ENCODE results near the gene GPC6. TPM values are rescaled to one million over a fixed set of nuclear protein-coding genes. Genes with fewer than 3 reads are reported as not detected.

The GPC6 gene
- total and polyA plus RNA-seq, 2 donors (not counting 3 experiments of a cell fraction or from before 2014, with no cell fraction given): 0.01 TPM; not detected in 1

GRCh38 chr13:93547886-93548285 is 321.3 kb downstream of the GPC6 start:
- POLR2A ChIA-PET: no interaction called here
- H3K4me2 ChIP-seq (ENCODE audit: insufficient read depth, low read length): no peak overlapping the region
- H3K79me2 ChIP-seq (ENCODE audit: control insufficient read depth, insufficient read depth, low read length): no peaks in the 10 kb centered on the region
- no peak for DNase-seq (ENCODE audit: low read depth, low spot score)
- H2AFZ ChIP-seq (ENCODE audit: low read depth, low read length): no peak overlapping the region
- H4K20me1 ChIP-seq (replicated peaks; ENCODE audit: control insufficient read depth, extremely low read depth, insufficient read depth, low read length): no peaks in the 10 kb centered on the region
- no peak overlapping the region for H3K4me3 ChIP-seq (replicated peaks in 1 of 3; ENCODE audit: insufficient read depth in 1 of 3, low read depth in 1 of 3, low read length in 3 of 3)
- H3K36me3 ChIP-seq (ENCODE audit: control insufficient read depth in 2 of 2, extremely low read depth in 1 of 2, insufficient read depth in 2 of 2, low read length in 2 of 2): no peaks in the 10 kb centered on the region
- H3K27me3 ChIP-seq (ENCODE audit: control insufficient read depth in 2 of 2, insufficient read depth in 2 of 2, low read length in 2 of 2): no peaks in the 10 kb centered on the region
- CTCF ChIA-PET: no interaction called here
- no peak for FAIRE-seq
- no TSS peak for BruUV-seq (replicated peaks)
- no peaks in the 10 kb centered on the region for H3K9me3 ChIP-seq (replicated peaks; ENCODE audit: control insufficient read depth, insufficient read depth, low read length)
- H3K4me1 ChIP-seq (ENCODE audit: control insufficient read depth, extremely low read depth, insufficient read depth, low read length): no peaks in the 10 kb centered on the region
- no peak overlapping the region for H3K27ac ChIP-seq (ENCODE audit: insufficient read depth, low read depth, low read length)
- H3K9me1 ChIP-seq (replicated peaks; ENCODE audit: control insufficient read depth, extremely low read depth, insufficient read depth, low read length): no peaks in the 10 kb centered on the region
- dilution Hi-C loops (cut with MboI; ENCODE audit: extremely low pct_ligation_motif_present, low sequenced_read_pairs) (no loop called here), intact Hi-C loops (cut with micrococcal nuclease) (no loop called here)
- no peak for TF ChIP-seq POLR2A (IDR thresholded peaks at IDR 0.05; ENCODE audit: low read depth, low read length)
- no peak for TF ChIP-seq MAX (IDR thresholded peaks at IDR 0.05; ENCODE audit: insufficient read depth, insufficient read length)
- no peak overlapping the region for H3K9ac ChIP-seq (replicated peaks; ENCODE audit: extremely low read depth, insufficient read depth, low read length)

GRCh38 chr13:93549326-93550005 is 322.9 kb downstream of the GPC6 start:
- DNase-seq (ENCODE audit: low read depth, low spot score): no peak

More at GRCh38 chr13:93549326-93550005, 322.9 kb downstream of the GPC6 start:
- H3K4me2 ChIP-seq (ENCODE audit: insufficient read depth, low read length): no peak overlapping the region
- no peaks in the 10 kb centered on the region for H3K79me2 ChIP-seq (ENCODE audit: control insufficient read depth, insufficient read depth, low read length)
- BruUV-seq (replicated peaks): no TSS peak
- H3K27me3 ChIP-seq (ENCODE audit: control insufficient read depth in 2 of 2, insufficient read depth in 2 of 2, low read length in 2 of 2): no peaks in the 10 kb centered on the region
- H3K9ac ChIP-seq (replicated peaks; ENCODE audit: extremely low read depth, insufficient read depth, low read length): no peak overlapping the region
- H3K4me3 ChIP-seq (replicated peaks in 1 of 3; ENCODE audit: insufficient read depth in 1 of 3, low read depth in 1 of 3, low read length in 3 of 3): no peak overlapping the region
- H3K9me1 ChIP-seq (replicated peaks; ENCODE audit: control insufficient read depth, extremely low read depth, insufficient read depth, low read length): no peaks in the 10 kb centered on the region
- no peak overlapping the region for H3K27ac ChIP-seq (ENCODE audit: insufficient read depth, low read depth, low read length)
- CTCF ChIA-PET: no interaction called here
- POLR2A ChIA-PET: no interaction called here
- no peaks in the 10 kb centered on the region for H3K36me3 ChIP-seq (ENCODE audit: control insufficient read depth in 2 of 2, extremely low read depth in 1 of 2, insufficient read depth in 2 of 2, low read length in 2 of 2)
- intact Hi-C loops (cut with micrococcal nuclease) (no loop called here), dilution Hi-C loops (cut with MboI; ENCODE audit: extremely low pct_ligation_motif_present, low sequenced_read_pairs) (no loop called here)
- no peak for TF ChIP-seq FOS (IDR thresholded peaks at IDR 0.05; ENCODE audit: borderline replicate concordance, insufficient read depth, low read length)
- no peak for TF ChIP-seq MYC (IDR thresholded peaks at IDR 0.05; ENCODE audit: low read depth, low read length)
- no peak for TF ChIP-seq JUN (IDR thresholded peaks at IDR 0.05; ENCODE audit: borderline replicate concordance, insufficient read depth, insufficient read length, low read depth)
- TF ChIP-seq POLR2A (IDR thresholded peaks at IDR 0.05; ENCODE audit: low read depth, low read length): no peak
- no peak for TF ChIP-seq GATA2 (IDR thresholded peaks at IDR 0.05; ENCODE audit: insufficient read depth, insufficient read length, low read depth, low read length)
- no peak for TF ChIP-seq POLR2AphosphoS5 (IDR thresholded peaks at IDR 0.05; ENCODE audit: insufficient read depth, low read depth, low read length)
- no peak for TF ChIP-seq CTCF (IDR thresholded peaks at IDR 0.05; ENCODE audit: extremely low read depth in 1 of 2, insufficient read depth in 1 of 2, low read depth in 1 of 2, low read length in 2 of 2)
- TF ChIP-seq MAX (IDR thresholded peaks at IDR 0.05; ENCODE audit: insufficient read depth, insufficient read length): no peak
- TF ChIP-seq EZH2 (IDR thresholded peaks at IDR 0.05; ENCODE audit: borderline replicate concordance, low read depth, low read length, severe bottlenecking): no peak
- no peak for FAIRE-seq
- H4K20me1 ChIP-seq (replicated peaks; ENCODE audit: control insufficient read depth, extremely low read depth, insufficient read depth, low read length): no peaks in the 10 kb centered on the region
- no peak overlapping the region for H2AFZ ChIP-seq (ENCODE audit: low read depth, low read length)
- H3K4me1 ChIP-seq (ENCODE audit: control insufficient read depth, extremely low read depth, insufficient read depth, low read length): no peaks in the 10 kb centered on the region
- H3K9me3 ChIP-seq (replicated peaks; ENCODE audit: control insufficient read depth, insufficient read depth, low read length): no peaks in the 10 kb centered on the region

Measured in endothelial cell of umbilical vein (primary cell).